Measurements from ENCODE around the gene CKM.

DNA sequence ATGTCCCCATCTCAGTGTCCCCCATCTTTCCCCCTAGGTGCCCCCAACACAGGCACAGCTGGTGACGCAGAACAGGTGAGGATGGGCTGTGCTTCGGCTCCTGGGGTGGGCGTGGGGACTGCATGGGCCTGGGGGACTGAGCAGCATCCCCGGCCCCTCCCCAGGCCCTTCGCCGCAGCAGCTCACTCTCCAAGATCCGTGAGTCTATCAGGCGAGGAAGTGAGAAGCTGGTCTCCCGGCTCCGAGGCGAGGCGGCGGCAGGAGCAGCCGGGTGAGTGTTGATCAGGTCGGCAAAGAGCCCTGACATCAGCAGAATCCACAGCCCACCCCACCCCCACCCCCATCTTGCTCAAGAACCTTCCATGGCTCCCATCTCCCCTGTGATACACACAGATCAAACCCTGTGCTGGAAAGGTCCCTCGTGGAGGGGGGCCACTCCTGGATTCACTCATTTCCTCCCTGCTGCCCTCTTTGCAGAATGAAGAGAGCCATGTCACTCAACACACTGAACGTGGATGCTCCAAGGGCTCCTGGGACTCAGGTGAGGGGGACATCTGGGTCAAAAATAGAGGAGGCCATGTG, 27.9 kb upstream of the CKM start:
- TF ChIP-seq CTCF (IDR thresholded peaks at IDR 0.05) (no peak), POLR2A (IDR thresholded peaks at IDR 0.05; ENCODE audit: low read length) (no peak), ATOH8 (CRISPR knock-in tag; IDR thresholded peaks at IDR 0.05; ENCODE audit: low read depth) (no peak), KDM1A (IDR thresholded peaks at IDR 0.05; ENCODE audit: low read depth) (no peak), CBX8 (IDR thresholded peaks at IDR 0.05) (no peak), BHLHE40 (IDR thresholded peaks at IDR 0.05; ENCODE audit: low read depth, low read length) (no peak)
